C1 segment of cervical spinal cord (tissue), 14 donors: Measurements from ENCODE around the gene SLC22A17.

Experiments
- DNase-seq, 14 donors: peaks; one replicate each; lab custom pipeline; 2025; lab: John Stamatoyannopoulos, UW

Gene SLC22A17

DNA sequence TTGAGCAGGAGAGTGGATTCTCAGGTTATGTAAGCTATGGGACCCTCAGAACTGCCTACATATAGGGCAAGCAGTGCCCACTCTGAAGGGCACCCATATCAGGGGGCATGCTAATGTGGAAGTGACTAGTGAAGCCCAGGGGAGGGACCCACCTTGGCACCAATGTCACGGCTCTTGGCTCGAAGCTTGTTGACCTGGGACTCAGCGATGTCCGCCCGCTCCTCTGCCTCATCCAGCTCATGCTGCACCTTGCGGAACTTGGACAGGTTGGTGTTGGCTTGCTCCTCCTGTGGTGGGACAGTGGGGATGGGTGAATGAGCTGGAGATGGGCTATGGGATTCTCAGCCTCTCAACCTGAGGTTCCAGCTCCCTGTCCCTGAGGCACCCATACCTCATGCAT, 29.6 kb upstream of the SLC22A17 start:
- no peak for DNase-seq

DNA sequence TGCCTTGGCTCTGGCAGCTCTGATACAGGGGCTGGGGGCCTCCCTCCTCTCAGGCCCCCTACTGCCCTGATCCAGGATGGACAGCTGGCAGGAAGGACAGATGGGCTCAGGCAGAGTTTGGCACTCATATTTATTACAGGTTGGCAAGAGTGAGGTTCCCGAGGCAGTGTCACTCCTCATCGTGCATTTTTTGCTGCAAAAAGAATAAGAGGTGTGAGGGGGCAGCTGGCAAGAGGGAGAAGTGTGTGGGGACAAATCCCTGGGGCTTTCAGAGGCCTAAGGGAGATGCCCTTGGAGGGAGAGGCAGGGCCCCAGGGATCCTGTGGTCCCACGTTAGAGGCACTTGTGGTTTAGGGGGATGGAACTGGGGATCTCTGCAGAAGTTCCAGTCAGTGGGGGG, 29.2 kb upstream of the SLC22A17 start:
- no peak for DNase-seq

DNA sequence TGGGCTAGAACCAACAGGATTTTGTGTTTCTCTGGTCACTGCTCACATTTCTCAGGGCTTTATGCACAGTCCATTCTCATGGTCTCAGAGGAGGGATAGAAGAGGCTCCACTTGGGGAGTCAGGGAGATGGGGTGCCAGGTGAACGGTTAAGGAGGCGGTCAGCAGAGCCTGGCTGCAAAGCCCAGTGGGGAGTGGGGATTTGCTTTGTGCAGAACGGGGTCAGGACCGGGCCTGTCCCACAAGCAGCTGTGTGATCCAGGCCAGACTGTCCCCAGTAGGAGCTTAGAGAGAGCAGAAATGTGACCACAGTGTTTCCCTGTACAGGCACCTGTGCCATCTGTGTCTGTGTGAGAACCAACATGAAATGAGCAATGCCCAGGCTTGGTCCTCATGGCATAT, 28.3 kb upstream of the SLC22A17 start:
- DNase-seq = peak in 1 of 14 donors; percentile 28

DNA sequence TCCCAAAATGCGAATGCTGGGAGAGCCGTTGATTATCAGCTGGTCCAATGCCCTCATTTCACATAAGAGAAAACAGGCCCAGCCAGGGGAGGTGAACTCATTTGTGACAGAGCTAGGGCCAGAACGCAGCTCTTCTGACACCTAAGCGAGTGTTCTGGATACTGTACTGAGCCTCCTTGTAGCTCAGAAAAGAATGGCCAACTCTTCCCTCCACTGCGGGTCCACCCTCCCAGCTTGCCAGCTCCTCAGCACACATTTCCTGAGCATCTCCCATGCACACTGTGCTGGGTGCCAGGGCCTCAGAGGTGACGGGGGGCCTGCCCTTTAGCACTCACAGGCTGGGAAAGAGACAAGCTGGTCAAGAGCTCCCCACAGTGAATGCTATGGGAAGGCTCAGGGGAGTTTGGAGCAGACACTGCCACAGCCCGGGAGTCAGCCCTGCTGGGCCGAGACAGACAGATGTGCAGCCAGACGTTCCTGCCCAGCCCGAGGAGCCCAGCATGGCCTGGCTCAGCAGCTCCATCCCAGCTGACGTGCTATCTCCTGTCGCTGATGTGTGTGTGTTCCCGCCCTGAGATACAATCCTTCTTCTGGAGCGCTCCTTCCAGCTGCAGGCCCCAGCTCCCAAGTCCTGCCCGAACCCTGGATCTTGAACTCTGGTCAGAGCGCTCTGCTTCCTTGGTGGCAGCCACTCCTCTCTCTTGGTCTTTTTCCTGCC, 27.7 kb upstream of the SLC22A17 start:
- DNase-seq = peak in 4 of 14 donors; percentile 37 to 51 (median 42)

DNA sequence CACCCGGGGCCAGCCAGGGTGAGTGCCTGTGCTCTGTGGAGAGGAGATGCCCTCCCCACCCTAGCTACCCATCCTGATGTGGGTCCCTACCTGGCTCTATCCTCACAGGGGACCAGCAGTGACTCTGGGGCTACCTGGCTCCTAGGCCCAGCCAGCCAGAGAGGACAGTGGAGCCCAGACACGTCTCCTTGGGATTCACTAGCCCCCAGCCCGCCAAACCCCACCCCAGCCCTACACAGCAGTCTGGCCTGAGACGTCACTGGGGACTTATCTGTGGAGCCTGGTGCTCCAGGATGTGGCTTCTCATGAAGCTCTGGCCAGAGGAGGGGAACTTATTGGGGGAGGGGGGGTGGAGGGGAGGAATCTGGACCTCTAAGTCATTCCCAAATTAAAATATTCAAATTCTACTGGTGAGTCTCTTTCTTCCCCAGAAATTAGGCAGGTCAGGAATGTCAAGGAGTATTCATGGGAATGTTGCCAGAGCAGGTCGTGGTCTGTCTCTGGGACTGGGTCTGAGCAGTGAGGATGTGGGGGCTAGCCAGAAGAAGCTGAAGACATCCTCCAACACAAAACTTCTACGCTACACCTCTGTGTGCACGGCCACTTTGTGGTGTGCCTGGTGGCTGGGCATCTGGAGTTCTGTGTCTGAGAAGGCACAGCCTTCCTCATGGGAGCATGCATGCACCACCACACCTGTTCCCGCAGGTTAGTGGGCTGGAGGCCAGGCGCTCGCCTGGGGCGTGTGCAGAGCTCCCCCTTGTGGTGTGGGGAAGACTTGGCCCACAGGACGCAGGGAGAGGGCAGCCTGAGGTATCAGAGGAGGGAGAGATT, 26.9 kb upstream of the SLC22A17 start:
- DNase-seq = peak in 8 of 14 donors; percentile 7 to 50 (median 32)

DNA sequence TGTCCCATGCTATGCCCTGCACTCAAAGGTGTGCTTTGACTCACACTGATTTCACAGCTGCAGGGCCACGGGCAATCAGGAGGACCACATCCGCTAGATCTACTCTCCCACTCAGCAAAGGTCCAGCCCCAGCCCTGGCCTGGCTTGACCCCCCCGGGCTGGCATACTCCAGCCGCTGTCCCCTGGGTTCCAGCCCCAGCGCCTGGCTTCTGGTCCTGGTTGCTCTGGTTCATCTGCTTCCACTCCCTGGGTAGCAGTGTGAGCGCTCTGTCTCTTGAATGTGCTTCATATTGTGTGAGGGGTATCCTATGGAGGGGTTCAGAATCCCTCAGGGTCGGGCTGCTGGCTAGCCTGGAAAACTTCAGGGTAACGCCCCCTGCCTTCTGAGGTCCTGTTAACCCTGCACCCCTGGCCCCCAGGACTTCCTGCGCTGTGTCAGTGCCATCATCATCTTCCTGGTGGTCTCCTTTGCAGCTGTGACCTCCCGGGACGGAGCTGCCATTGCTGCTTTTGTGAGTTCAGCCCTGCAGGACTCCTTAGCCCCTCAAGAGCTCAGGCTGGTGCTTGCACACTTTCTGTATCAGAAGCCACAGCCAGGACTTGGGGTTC, 26.0 kb upstream of the SLC22A17 start:
- DNase-seq = no peak

DNA sequence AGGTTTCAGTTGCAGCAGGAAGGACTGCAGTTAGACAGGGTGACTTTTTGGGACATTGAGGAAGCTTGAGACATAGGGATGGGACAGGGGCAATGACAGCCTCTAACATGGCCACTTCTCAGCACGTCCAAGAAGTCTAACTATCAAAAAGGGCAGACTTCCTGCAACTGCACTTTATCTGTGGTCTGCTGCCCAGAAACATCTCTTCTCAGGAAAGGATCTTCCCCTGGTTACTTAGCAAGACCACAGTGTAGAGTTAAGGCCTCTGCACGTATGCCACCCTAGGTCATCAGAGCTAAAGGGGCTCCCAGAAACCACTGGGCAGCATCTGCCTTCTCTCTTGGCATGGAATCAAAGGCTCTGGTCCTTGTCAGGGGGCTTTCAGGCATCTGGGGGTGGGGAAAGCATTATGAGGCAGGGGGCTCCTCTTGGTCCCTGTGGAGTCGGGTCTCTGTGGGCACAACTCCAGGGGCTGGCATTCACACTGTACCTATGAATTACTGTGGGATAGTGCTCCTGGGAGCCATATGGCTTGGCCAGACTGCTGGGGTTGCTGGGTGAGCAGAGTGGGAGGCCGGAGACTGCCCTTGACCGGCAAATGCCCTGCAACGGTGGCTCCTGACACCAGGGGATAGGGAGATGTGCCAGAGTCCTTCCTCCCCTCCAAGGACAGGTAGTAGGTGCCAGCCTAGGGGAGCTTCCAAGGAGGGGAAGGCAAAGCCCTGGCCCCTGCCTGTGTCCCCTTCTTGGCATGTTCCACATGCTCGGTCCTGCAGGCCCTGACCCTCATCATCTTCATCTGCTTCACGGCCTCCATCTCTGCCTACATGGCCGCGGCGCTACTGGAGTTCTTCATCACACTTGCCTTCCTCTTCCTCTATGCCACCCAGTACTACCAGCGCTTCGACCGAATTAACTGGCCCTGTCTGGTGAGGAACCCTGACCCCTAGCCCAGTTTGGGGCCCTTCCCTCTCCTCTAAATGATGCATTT, 25.2 kb upstream of the SLC22A17 start:
- peak in 3 of 14 donors; percentile 32 to 63 (median 40) for DNase-seq

DNA sequence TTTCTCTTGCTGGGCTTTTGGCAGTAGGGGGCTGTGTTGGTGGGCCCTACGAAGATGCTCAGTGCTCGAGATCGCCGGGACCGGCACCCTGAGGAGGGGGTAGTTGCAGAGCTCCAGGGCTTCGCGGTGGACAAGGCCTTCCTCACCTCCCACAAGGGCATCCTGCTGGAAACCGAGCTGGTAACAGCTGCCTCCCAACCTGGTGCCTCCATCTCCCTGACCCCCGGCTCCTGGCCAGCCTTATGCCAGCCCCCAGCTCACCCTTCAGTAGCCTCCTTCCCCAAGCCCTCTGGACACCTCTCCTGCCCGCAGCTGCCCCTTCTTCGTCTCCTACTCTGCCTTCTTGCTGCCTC, 24.5 kb upstream of the SLC22A17 start:
- peak in 1 of 14 donors; percentile 85 for DNase-seq

DNA sequence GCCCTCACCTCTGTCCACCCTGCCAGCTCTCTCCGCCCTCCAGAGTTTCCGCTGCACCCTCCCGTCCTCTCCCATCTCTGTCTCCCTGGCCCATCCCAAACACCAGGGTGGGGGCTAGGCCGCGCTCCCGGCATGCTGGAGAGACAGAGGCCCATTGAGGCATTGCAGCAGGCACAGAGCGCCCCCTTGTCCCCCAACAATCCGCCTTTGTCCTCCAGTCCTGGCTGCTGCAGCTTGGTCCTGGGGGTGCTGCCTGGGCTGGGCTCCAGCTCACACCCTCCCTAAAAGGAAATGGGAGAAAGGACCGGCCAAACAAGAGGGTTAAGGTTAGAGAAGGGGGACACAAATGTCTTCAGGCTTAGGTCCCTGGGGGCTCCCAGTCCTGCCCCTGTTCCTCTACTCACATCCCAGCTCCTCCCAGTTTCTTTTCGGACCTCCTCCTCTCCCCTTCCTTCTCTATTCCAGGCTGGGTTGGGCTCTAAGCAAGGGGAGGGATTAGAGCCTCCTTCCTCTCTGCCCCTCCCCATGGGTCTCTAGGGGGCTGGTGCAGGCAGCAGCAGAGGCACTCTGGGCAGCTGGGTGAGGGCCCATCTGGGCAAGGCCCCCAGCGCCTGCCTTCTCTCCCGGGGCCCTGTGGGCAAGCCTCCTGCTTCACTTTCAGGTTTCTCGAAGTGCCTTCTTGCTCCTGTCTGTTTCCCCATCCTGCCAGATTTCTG, 24.0 kb upstream of the SLC22A17 start, which contains the start of gene CMTM5:
Gene CMTM5, plus strand, starts transcription at position 565 of the 716 bp plus-strand sequence. CDS start 206 bp downstream, outside the sequence.
- DNase-seq = peak in 13 of 14 donors; percentile 62 to 96 (median 88)

DNA sequence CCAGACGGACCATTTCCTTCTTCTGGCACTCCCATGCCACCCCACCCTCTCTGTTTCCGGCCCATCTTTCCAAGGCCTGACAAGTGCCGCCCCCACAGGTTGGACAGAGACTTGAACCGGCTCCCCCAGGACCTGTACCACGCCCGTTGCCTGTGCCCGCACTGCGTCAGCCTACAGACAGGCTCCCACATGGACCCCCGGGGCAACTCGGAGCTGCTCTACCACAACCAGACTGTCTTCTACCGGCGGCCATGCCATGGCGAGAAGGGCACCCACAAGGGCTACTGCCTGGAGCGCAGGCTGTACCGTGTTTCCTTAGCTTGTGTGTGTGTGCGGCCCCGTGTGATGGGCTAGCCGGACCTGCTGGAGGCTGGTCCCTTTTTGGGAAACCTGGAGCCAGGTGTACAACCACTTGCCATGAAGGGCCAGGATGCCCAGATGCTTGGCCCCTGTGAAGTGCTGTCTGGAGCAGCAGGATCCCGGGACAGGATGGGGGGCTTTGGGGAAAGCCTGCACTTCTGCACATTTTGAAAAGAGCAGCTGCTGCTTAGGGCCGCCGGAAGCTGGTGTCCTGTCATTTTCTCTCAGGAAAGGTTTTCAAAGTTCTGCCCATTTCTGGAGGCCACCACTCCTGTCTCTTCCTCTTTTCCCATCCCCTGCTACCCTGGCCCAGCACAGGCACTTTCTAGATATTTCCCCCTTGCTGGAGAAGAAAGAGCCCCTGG, 23.0 kb upstream of the SLC22A17 start:
- DNase-seq = peak in 1 of 14 donors; percentile 31

DNA sequence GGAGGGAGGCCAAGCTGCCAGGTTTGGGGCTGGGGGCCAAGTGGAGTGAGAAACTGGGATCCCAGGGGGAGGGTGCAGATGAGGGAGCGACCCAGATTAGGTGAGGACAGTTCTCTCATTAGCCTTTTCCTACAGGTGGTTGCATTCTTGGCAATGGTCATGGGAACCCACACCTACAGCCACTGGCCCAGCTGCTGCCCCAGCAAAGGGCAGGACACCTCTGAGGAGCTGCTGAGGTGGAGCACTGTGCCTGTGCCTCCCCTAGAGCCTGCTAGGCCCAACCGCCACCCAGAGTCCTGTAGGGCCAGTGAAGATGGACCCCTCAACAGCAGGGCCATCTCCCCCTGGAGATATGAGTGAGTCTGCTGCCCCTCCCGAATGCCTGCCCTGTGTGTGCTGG, 20.4 kb upstream of the SLC22A17 start:
- DNase-seq = no peak

DNA sequence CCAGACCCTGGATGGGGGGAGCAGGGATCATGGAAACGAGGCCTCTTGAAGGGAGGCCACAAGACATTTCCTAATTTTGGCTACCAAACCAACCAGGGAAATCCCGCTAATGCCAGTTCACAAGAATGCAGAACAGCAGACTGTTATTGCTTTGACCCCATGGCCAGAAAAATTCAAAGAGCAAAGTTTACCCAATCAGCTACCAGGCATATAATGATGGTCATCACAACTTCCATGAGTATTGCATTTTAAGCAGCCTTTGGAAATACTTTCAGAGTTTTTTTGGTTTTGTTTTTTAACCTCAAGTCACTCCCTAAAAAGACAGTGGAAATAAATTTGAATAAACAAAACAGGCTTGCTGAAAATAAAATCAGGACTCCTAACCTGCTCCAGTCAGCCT, 19.8 kb upstream of the SLC22A17 start, which contains the start of gene IL25:
Gene IL25, plus strand, starts transcription at position 301 of the 400 bp plus-strand sequence.
- DNase-seq = no peak

DNA sequence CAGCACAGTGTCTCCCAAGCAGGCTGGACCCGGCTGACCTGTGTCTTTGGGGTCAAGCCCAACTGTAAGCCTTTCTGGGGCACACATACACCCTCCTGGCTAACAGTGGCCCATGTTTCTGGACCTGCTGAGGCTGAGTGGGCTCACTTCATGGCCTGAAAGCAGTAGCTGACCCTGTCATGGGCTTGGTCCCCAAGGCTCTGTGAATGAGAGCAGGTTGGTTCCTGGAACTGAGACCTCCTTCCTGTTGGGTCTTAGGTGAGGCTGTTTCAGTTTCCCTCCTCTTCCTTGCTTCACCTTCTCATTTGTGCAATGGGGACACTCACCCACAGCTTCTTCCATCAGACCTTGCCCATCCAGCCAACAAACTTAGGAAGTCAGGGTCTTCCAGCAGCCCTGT, 19.2 kb upstream of the SLC22A17 start:
- DNase-seq = no peak

DNA sequence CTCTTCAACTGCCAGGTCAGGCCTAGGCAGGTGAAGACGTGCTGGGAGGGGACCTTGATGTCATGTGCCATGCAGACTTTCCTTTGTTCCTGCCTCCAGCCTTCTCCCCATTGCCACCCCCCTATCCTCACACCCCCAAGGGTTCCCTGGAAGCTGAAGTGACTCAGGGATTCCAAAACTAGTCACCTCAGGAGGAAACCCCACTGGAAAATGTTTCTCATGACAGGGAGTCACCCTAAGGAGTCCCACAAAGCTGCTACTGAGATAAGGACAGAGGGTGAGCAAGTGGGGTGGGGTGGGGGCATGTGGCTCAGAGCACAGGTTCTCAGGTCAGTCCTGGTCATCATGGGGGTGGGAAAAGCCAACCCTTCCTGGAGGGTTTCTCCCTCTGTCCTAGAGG, 17.5 kb upstream of the SLC22A17 start:
- no peak for DNase-seq

DNA sequence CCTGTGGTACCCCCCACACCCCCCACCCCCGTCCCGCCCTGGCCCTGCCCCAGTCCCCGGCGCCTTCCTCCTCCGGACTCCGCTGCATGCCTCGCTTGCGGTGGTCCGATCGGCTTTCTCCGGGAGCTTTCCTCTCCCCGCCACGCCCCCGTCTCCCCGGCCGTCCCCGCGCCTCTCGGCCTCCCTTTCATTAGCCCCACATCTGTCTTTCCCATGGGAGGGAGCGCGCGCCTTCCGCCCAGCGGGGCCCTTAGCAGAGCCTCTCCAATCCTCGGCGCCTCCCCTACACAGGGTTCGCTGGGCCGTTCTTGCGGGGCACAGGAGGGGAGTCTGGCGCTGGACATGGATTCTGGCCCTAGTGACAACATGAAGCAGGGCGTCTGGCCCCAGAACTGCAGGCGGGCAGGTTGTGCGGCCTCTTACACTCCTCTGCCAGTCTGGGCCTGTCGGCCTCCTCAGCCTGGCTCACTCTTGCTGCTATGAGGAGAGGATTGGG, 13.8 kb upstream of the SLC22A17 start:
- DNase-seq = peak in 13 of 14 donors; percentile 42 to 87 (median 76)

DNA sequence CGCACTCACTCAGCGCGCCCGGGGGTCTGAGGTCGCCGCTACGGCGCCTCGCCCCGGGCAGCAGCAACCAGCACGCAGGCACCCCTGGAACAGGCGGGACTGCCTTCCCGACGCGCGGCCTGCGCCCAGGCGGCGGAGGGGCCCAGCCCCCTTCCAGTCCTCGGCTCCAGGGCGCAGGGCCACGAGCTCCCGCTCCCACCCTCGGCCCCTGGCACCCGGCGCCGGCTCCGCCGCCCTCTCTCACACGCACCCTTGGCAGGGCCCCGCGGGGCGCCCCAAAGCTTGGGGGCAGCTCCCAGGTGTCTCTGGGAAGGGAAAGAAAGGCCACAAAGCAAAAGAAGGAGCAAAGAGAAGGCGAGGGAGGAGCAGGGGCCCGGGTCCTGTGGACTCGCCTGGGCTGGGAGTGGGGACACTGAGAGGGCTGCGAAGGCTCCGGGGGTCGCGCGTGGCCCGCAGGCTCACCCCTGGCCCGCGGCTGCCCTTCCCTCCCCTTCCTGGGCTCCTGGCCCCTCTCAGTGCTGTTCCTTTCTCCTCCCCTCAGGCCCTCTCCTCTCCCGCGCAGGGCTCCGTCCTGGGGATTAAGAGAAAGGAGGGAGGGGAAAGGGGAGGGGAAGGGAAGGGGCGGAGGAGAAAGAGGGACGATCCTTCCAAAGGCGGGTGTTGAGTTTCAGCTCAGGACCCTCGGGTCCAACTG, 13.2 kb upstream of the SLC22A17 start:
- peak in 11 of 14 donors; percentile 56 to 82 (median 73) for DNase-seq

DNA sequence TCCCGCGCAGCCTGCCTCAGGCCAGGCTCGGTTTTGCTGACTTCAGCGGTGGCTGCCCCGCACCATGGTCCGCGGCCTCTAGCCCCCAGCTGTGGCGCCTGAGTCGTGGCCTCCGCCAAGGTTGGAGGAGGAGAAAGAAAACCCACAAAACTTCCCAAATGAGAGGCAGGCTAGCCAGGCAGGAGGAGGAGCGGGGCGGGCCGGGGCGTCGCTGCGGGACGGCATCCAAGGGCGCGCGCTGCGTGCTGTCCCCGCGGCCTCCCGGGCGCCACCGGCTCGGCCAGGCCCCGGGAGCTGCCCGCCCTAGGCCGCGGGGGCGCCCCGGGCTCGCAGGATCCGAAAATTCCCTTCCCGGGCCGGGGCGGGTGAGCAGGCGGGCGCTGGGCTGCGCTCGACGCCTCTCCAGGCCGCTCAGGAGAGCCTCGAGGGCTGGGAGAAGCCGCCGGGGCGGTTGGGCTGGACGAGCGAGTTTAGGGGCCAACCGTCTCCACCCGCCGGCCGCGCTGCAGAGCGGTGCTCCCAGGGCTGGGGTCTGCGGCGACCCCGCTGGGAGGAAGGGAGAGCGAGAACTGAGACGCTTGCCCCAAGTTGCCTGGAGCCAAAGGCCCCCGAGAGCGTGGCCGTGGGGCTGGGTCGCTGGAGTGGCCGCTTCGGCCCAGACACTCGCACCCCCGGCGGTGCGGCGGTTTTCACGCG, 12.5 kb upstream of the SLC22A17 start, which contains the start of gene EFS:
Gene EFS, minus strand, starts transcription at position 137 of the 696 bp plus-strand sequence. CDS start 147 bp downstream, outside the sequence.
- peak in 12 of 14 donors; percentile 23 to 83 (median 52) for DNase-seq
